GM18526 (cell line): Measurements from ENCODE around the gene ADAMTS8.

Source experiments
- POLR2A ChIP-seq: IDR thresholded peaks from 3 replicates; pipeline ENCODE4 v1.6.1; 2011; ENCODE audit not compliant: insufficient read length; ENCODE audit errors: extremely low read depth

The ADAMTS8 gene, protein sequence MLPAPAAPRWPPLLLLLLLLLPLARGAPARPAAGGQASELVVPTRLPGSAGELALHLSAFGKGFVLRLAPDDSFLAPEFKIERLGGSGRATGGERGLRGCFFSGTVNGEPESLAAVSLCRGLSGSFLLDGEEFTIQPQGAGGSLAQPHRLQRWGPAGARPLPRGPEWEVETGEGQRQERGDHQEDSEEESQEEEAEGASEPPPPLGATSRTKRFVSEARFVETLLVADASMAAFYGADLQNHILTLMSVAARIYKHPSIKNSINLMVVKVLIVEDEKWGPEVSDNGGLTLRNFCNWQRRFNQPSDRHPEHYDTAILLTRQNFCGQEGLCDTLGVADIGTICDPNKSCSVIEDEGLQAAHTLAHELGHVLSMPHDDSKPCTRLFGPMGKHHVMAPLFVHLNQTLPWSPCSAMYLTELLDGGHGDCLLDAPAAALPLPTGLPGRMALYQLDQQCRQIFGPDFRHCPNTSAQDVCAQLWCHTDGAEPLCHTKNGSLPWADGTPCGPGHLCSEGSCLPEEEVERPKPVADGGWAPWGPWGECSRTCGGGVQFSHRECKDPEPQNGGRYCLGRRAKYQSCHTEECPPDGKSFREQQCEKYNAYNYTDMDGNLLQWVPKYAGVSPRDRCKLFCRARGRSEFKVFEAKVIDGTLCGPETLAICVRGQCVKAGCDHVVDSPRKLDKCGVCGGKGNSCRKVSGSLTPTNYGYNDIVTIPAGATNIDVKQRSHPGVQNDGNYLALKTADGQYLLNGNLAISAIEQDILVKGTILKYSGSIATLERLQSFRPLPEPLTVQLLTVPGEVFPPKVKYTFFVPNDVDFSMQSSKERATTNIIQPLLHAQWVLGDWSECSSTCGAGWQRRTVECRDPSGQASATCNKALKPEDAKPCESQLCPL

DNA sequence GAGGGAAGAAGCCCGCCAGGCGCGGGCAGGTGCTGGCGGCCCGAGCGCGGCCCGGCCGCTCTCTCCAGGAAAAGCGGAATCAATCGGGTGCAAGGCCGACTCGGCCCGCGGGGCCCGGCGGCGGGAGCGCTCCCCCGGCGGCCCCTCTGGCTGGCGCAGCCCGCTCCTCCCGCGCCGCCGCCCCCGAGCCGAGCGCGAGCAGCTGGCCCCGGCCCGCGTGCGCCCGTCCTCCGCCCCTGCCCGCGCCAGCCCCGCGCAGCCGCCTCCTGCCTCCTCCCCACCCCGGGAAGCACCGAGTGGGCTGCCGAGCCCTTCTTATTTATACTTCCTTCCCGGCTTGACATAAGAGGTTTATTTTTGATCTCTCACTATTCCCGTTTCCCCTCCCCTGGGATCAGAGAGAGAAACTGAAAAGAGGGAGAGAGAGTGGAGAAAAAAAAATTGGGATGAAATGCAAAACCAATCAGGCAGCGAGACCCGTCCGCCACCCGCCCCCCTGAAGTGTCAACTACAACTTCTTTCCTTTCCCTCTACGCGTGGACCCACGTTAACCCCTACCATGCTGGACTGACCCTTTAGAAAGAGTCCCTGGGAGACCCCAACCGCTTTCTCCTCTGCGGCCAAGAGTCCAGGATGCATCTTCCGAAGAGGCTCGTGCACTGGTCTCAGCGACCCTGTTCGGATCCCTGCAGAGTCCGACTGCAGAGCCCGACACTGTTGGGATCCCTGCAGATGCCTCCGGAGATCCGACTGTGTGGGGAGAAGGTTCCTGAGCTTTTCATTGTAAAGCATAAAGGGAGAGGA, at the start of gene ADAMTS8:
Gene ADAMTS8, minus strand, starts transcription at position 294 of the 804 bp plus-strand sequence. CDS start 323 bp downstream, outside the sequence.
- TF ChIP-seq POLR2A, result no peak

DNA sequence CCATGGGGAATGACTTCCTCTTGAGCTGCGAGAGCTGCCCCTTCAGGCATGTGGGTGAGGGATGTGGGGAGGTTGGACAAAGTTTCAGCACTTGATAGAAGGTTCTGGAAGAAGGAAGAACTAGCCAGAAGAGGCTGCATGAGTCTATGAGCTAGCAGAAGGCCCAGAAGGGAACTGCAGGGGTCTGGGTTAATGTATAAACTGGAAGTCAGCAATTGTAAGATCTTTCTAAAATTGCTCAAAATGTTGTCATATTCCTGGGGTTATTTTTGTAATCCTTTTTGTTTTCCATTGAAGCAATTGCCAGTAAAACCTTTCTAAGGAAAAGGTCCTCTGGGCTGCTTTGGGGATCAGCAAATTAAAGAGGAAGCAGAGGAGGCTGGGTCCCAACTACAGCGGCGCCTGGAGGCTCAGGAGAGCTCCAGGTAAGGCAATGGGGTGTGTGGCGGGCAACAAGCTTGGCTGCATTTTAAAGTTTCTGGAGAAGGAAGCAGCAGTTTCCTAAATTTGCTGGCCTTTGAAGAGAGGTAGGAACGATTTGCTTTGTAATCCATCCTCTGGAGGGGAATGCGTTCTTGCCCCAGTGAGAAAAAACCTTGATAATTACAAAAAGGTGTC, 49.3 kb upstream of the ADAMTS8 start:
- TF ChIP-seq POLR2A, result no peak

DNA sequence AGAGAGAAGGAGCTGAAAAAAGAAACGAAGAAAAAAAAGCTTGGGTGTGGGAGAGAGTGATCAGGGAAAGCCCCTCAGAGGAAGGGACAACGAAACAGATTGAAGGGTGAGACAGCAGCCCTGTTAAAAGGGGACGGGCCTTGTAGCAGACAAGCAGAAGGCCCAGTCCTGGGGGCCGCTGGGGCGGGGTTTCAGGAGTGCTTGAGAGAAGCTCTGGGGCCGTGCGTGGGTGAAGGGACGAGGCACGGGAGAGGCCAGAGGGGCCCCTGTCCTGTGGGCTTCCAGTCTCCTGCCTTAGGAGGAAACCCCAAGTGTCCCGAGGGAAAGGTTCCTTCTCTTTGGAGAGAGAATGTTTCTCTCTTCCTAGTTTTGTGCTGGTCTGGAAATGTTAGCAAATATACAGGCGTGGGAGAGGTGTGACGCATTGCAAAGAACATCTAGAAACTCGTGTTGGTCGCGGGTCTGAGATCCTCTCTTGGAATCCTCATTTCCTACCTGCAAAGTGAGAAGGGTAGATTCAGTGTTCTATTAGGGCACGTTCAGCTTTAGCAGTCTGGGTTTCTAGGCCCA, 48.6 kb upstream of the ADAMTS8 start:
- TF ChIP-seq POLR2A, result no peak

DNA sequence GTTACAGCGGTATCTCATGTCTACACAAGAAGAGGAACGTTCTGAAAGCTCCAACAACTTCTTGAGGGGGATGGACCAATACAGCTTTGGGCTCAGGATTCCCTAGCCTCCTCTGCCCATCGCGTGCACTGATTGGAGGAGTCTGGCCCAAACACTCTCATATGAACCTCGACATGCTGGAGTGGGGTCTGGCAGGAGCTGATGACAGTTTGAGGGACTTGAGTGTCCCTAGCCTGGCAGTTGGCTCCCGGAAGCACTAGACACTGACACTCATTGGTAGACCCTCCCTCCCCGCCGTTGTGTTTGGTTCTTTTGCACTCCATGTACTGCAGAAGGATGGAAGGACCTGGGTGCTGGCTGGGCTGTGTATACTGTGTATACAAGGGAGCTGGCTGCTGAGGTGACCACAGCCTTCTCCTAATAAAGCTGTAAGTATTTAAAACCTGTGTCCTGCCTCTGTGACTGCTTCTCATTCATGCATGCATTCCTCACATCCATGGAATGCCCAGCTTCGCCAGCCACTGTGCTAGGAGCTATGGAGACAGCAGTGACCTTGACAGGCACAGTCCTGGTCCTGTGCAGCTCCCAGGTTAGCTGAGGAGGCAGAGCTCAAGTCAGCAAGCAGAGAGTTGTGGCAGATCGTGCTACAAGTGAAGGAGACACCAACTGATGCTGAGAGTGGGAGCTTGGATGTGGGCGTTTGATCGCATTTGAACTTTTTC, 48.0 kb upstream of the ADAMTS8 start:
- TF ChIP-seq POLR2A, result no peak

DNA sequence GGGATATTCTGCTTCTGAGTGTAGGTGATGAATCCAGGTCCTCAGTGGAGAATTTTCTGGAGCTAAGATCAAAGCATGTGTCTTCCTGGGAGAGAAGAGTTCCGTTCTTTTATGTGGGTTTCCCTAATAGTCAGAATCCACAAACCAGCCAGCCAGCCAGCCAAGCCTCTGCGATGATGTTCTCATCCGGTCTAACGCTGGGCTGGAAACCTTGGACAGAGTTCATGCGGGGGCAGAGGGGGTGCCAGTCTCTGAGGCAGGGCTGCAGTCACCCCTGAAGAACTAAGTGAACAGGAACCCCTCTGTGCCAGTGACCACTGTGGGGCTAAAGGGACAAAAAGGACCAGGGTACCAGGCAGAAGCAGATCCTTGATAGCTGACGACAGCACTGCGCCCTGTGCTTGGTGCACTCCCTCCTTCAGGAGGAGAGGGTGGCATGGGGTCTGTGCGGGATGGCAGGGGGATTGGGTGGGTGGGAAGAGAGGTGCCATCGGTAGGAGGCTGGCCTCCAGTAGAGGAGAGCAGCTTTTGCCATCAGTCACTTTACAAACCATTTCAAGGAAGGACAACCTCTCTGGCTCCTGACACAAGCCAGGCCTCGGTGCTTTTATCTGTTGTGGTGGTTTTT, 47.1 kb upstream of the ADAMTS8 start:
- TF ChIP-seq POLR2A, result no peak

DNA sequence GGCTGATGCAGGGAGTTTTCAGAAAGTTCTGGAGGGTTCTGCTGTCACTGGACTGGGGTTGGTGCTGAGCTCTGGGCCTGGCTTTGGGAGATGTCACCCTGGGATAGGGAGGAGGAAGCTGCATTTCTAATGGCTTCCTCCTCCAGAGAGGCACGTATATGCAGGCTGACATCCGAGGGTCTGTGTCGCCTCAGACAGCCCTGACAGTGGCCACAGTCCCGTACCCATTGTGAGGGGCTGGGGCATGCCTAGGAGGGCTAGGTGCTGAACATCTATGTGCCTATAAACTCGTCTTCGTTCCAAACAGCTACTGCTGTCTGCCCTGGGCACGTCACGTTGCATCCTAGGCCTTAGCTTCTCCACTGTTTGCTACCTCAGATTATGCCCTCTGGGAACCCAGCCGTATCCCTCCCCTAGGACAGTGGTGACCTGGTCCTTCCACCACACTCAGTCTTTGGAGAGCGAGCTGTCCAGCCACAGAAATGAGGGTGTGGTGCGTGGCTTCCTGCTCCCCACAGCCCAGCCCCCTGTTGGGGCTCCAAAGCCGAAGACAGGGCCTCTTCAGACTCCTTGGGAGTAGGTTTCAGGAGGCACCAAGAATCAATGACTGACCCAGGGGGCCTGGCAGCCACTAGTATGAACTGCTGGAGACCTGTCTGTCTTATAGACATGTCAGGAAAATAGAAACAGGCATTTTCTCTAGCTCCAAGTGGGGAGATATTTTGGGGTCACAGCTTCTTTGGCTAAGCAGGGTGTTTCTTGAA, 46.4 kb upstream of the ADAMTS8 start:
- no peak for TF ChIP-seq POLR2A

DNA sequence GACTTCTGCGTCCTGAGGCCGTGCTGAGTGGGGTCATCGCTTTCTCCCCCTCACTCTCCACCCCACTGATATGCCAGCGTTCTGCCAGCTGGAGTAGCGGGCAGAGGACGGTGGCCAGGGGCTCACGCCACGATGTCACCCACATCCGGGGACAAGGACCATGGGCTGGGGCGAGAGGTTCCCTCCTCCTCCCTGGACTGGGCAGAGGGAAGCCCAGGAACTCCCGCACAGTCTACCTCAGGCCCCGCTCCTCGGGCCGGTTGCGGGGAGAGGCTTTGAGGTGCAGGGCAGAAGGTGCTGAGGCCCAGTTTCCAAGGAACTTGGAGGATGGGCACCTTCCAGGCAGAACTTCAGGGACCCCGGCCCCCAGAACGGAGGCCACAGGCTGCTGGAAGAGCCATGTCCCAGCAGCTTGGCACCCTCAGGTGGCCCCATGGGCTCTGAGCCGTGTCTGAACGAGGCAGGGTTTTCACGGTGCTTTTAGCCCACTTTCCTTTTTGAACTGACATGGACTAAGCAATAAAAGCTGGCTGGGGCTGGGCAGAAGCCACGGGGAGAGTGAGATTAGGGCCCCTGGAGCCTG, 45.5 kb upstream of the ADAMTS8 start:
- no peak for TF ChIP-seq POLR2A

DNA sequence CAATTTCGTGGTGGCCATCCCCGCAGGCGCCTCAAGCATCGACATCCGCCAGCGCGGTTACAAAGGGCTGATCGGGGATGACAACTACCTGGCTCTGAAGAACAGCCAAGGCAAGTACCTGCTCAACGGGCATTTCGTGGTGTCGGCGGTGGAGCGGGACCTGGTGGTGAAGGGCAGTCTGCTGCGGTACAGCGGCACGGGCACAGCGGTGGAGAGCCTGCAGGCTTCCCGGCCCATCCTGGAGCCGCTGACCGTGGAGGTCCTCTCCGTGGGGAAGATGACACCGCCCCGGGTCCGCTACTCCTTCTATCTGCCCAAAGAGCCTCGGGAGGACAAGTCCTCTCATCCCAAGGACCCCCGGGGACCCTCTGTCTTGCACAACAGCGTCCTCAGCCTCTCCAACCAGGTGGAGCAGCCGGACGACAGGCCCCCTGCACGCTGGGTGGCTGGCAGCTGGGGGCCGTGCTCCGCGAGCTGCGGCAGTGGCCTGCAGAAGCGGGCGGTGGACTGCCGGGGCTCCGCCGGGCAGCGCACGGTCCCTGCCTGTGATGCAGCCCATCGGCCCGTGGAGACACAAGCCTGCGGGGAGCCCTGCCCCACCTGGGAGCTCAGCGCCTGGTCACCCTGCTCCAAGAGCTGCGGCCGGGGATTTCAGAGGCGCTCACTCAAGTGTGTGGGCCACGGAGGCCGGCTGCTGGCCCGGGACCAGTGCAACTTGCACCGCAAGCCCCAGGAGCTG, 44.8 kb upstream of the ADAMTS8 start:
- TF ChIP-seq POLR2A, result no peak

DNA sequence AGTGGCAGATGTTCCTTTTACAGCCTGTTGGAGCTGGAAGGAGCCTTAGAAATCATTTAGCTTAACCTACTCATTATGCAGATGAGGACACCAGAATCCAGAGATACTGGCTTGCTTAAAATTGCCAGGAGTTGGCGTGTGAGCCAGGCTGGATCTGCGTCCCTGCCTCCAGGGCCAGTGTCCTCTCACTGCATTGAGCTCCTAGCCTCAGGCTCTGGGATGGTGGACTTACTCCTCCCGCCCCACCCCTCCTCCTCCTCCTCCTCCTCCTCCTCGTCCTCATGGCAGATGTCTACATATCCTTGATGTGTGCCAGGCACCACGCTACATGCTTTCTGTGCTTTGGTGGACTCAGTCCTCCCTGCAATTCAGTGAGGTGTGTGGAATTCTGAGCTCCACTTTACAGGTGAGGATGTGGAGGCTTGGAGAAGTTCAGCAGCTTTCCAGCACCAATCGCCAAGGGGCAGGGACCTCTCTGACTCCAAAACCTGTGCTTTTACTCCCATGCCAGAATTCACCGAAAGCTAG, 44.1 kb upstream of the ADAMTS8 start:
- TF ChIP-seq POLR2A, result no peak

DNA sequence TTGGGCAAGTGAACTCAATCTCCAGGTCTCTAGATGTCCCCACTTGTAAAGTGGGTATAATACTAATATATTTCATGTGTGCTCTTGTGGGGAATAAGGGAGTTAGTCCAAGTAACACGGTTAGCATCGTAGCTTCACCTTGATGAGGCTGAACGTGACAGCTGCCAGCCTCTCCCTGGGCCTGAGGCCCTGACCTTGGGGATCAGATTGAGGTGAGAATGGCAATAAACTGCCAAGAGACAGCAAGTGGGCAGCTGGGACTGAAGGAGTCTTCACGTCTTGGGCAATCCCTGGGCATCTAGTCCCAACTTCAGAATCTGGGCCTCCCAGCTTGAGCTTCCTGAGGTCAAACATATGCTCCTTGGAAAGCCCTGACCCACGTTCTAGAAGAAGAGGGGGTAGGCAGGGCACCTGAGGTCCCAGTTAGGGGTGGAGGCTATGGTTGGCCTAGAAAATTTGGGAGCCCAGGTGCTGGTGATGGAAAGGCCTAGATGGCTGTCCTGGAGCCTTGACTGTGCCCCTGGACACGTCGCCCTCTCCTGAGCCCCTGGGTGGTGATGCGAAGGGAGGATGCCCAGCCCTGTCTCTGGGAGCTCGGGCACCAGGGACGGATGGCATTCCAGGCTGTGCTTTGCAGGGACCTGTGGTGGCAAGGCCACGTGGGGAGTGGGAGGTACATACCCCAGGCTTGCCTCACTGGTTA, 43.5 kb upstream of the ADAMTS8 start:
- TF ChIP-seq POLR2A, result no peak
